Activated CD8-positive, alpha-beta T cell treated with anti-CD3 and anti-CD28 coated beads for 36 hours (primary cell): ENCODE measurements around the gene POLN. TPM values are rescaled to one million over a fixed set of nuclear protein-coding genes. Genes with fewer than 3 reads are reported as not detected.
A peak's percentile ranks its signal among the peaks of the same experiment; 100 is the strongest.

Experiments used
- ATAC-seq: fragments of 200-7000 bp; cut with Tn5 transposase; one replicate; pipeline ENCODE4 v1.10.0; 2021; ENCODE audit warnings: mild to moderate bottlenecking, moderate library complexity
- CTCF ChIA-PET: fragments of 350-600 bp; sonication (Branson Sonifier 250); formaldehyde crosslinking; loops from one replicate; lab custom pipeline; 2021; ENCODE audit warnings: antibody characterized with exemption; lab: Charles Lee
- POLR2A ChIA-PET: fragments of 350-600 bp; sonication (Branson Sonifier 250); formaldehyde crosslinking; loops from one replicate; lab custom pipeline; 2021; ENCODE audit warnings: antibody characterized with exemption; lab: Charles Lee
- DNase-seq: peaks from one replicate; pipeline ENCODE4 v3.0.0-alpha.2; 2020
- H3K27ac Mint-ChIP-seq: one replicate; pipeline ENCODE4 v1.8.0; 2021; ENCODE audit warnings: mild to moderate bottlenecking, mixed read lengths
- H3K27me3 Mint-ChIP-seq: one replicate; pipeline ENCODE4 v1.8.0; 2021; ENCODE audit warnings: mixed read lengths
- H3K36me3 Mint-ChIP-seq: one replicate; pipeline ENCODE4 v1.8.0; 2021; ENCODE audit warnings: low read depth, mixed read lengths
- H3K4me1 Mint-ChIP-seq: one replicate; pipeline ENCODE4 v1.8.0; 2021; ENCODE audit warnings: low read depth, mixed read lengths
- H3K4me3 Mint-ChIP-seq: one replicate; pipeline ENCODE4 v1.8.0; 2021; ENCODE audit warnings: mild to moderate bottlenecking, moderate library complexity, mixed read lengths
- H3K9me3 Mint-ChIP-seq: one replicate; pipeline ENCODE4 v1.8.0; 2021; ENCODE audit warnings: mixed read lengths
- CTCF ChIP-seq: fragments of 200-600 bp; IDR thresholded peaks from one replicate; pipeline ENCODE4 v1.8.0; 2022; ENCODE audit warnings: antibody characterized with exemption, mild to moderate bottlenecking
- intact Hi-C: fragments of 100-400 bp; cut with micrococcal nuclease; formaldehyde crosslinking; loops from one replicate; pipeline ENCODE4 v1.10.0; 2022
- total RNA-seq, 2 experiments: library from RNA; stranded (reverse); gene quantifications; one replicate each; pipeline ENCODE4 v1.2.3, GENCODE V29; 2021

The POLN gene
- total RNA-seq, 2 experiments from 2014 or later: 2.1 to 2.9 TPM

GRCh38 chr4:2042947-2043395 lies 198.9 kb downstream of the POLN start:
- CTCF ChIA-PET: no interaction called here
- POLR2A ChIA-PET: interaction anchor here (1.0 kb wide), 1 partner anchor 34 kb away, joined by 3 read pairs; no protein-coding TSS in a partner anchor

GRCh38 chr4:2042204-2042946 lies 199.5 kb downstream of the POLN start:
- Mint-ChIP-seq H3K36me3 (no peaks in the 10 kb centered on the region), H3K9me3 (no peaks in the 10 kb centered on the region), H3K4me3 (peak overlapping the region; percentile 74), H3K27ac (no peak overlapping the region), H3K27me3 (peaks cover 15% of the 10 kb centered on the region), H3K4me1 (no peaks in the 10 kb centered on the region)
- POLR2A ChIA-PET: interaction anchor here (1.0 kb wide), 1 partner anchor 33 kb away, joined by 3 read pairs; no protein-coding TSS in a partner anchor
- ATAC-seq (peak; percentile 56), DNase-seq (peak; percentile 46)
- no peak for TF ChIP-seq CTCF
- intact Hi-C loops: no loop called here
- CTCF ChIA-PET: interaction anchor here (1.2 kb wide), 1 partner anchor 33 kb away, joined by 3 read pairs; no protein-coding TSS in a partner anchor

More at GRCh38 chr4:2042947-2043395, 198.9 kb downstream of the POLN start:
- intact Hi-C loops: no loop called here
- no peak for TF ChIP-seq CTCF
- DNase-seq: no peak
- Mint-ChIP-seq H3K27me3 (peaks cover 15% of the 10 kb centered on the region), H3K9me3 (no peaks in the 10 kb centered on the region), H3K27ac (no peak overlapping the region), H3K4me3 (peak overlapping the region; percentile 66), H3K4me1 (no peaks in the 10 kb centered on the region), H3K36me3 (no peaks in the 10 kb centered on the region)
- ATAC-seq: no peak

GRCh38 chr4:2041239-2042130 lies 200.4 kb downstream of the POLN start:
- Mint-ChIP-seq H3K4me1 (no peaks in the 10 kb centered on the region), H3K9me3 (no peaks in the 10 kb centered on the region), H3K4me3 (peak overlapping the region; percentile 74), H3K27ac (no peak overlapping the region), H3K36me3 (no peaks in the 10 kb centered on the region), H3K27me3 (peaks cover 23% of the 10 kb centered on the region)
- DNase-seq: peak; percentile 89
- ChIA-PET CTCF (interaction anchor here (1.2 kb wide), 1 partner anchor 32 kb away, joined by 3 read pairs; no protein-coding TSS in a partner anchor), POLR2A (interaction anchor here (1.1 kb wide), 1 partner anchor 171 kb away, joined by 3 read pairs; the partner anchor contains the start of gene NSD2)
- ATAC-seq: peak; percentile 86
- intact Hi-C loops: no loop called here
- TF ChIP-seq CTCF: no peak

- no peak for TF ChIP-seq CTCF
- Mint-ChIP-seq H3K4me1 (no peaks in the 10 kb centered on the region), H3K36me3 (no peaks in the 10 kb centered on the region), H3K27me3 (peaks cover 26% of the 10 kb centered on the region), H3K4me3 (peak overlapping the region; percentile 30), H3K27ac (no peak overlapping the region), H3K9me3 (no peaks in the 10 kb centered on the region)
- ChIA-PET CTCF (interaction anchor here (1.2 kb wide), 1 partner anchor 31 kb away, joined by 3 read pairs; no protein-coding TSS in a partner anchor), POLR2A (interaction anchor here (1.1 kb wide), 1 partner anchor 170 kb away, joined by 3 read pairs; the partner anchor contains the start of gene NSD2)
- intact Hi-C loops: no loop called here
- ATAC-seq (no peak), DNase-seq (no peak)
Observed at GRCh38 chr4:2040391-2041238, 201.3 kb downstream of the POLN start.
